HG03045 (cell line): Measurements from ENCODE around the gene KCTD21.

Experiments
- ATAC-seq: cut with Tn5 transposase; IDR thresholded peaks from one replicate; pipeline ENCODE4 v1.9.1; 2021; ENCODE audit warnings: mild to moderate bottlenecking, moderate library complexity; ENCODE audit not compliant: unreplicated experiment

Gene KCTD21

DNA sequence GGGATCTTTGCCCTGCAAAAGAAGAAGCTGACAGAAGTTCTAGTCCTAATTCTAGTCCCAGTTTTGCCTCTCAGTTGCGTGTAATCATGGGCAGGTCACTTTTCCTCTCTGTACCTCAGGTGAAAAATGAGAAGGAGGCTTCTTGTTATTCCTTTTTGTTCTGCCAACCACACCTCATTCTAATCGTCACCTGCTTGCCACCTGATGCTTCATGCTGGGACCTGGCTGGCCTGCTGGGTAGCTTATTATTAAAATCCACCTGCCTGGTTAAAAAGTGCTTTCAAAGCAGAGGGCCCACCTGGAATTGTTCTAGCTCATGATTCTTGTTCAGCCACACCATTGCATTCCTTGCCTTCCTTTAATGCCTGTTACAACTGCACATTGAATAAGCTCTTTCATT, 40.6 kb downstream of the KCTD21 start:
- ATAC-seq: no peak

DNA sequence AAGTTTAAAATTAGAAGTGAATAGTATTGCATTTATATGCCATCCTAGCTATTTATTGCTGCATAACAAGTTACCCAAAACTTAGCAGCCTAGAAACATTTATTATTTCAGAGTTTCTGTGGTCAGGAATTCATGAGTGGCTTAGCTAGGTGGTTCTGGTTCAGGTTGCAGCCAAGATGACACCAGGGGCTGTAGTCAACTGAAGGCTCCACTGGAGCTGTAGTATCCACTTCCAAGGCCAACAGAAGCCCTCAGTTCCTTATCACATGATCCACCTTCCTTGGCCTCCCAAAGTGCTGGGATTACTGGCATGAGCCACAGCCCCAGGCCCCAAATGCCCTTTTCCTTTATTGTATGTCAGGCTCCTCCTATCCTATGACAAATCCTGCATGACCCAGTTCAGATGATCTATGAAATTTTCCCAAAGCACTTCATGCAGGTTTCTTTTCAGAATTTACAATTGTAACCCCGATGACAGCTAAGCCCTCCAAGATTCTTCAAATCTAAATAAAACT, 42.9 kb downstream of the KCTD21 start:
- no peak for ATAC-seq

DNA sequence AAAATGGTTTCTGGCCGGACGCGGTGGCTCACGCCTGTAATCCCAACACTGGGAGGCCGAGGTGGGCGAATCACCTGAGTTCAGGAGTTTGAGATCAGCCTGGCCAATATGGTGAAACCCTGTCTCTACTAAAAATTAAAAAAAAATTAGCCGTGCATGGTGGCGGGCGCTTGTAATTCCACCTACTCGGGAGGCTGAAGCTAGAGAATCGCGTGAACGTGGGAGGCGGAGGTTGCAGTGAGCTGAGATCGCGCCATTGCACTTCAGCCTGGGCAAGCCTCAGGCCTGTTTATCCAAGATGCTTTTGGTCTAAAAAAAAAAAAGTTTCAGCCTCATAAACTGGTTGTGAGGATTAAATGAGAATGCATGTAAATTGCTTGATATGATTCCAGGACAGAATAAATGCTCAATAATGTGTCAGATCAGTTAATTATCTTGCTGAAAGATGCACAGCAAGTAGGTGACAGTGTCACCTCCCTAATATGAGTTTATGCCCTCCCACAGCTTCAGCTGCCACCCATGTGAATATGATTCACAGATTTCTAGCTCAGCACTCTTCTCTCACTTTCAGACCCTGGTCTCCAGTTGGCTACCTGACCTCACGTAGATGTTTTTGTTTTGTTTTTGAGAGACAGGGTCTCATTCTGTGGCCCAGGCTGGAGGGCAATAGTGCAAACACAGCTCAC, 47.9 kb downstream of the KCTD21 start:
- ATAC-seq: no peak

DNA sequence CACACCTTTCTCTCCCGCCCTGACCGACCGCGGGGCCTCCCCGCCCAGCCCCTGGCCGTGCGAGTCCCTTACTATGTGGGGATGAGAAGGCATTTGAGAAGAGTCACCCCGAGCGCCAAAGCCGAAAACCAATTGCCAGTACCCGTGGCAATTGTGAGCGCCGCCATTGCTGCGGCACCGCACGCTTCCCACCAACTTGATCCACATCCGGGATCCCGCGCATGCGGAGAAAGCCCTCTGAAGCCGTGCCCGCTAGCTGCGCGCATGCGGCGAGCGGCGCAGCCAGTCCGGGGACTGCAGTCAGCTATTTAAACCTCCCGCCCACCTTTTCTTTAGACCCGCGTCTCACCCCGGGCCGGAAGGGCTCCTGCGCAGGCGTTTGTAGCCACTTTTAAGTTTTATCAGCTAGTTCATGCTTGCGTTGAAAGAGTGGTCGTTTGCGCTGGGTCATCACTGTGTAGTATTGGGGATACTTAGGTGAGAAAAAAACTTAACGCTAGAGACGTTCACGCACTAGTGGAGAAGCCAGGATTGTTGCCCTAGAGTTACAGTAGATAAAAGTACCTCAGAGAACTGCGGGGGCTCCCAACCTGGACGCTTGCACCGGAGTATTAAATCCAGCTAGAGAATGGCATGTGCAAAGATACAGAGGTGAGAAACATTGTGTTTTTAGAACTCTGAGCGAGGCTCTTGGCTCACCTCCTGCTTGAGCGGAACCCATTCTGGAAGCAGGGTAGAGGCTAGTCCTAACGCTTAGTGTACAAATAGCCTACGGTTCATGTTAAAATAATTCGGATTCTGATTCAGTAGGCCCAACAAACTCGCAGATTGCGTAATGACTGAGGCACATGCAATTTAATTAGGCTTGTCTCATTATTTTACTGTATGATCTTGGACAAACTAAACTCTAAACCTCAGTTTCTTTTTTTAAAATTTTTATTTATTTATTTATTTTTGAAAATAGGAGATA, 48.7 kb downstream of the KCTD21 start, which contains the start of gene ALG8:
Gene ALG8, minus strand, starts transcription at position 205 of the 970 bp plus-strand sequence. Its CDS starts 38 bp downstream, at position 167.
- peak; percentile 96 for ATAC-seq

DNA sequence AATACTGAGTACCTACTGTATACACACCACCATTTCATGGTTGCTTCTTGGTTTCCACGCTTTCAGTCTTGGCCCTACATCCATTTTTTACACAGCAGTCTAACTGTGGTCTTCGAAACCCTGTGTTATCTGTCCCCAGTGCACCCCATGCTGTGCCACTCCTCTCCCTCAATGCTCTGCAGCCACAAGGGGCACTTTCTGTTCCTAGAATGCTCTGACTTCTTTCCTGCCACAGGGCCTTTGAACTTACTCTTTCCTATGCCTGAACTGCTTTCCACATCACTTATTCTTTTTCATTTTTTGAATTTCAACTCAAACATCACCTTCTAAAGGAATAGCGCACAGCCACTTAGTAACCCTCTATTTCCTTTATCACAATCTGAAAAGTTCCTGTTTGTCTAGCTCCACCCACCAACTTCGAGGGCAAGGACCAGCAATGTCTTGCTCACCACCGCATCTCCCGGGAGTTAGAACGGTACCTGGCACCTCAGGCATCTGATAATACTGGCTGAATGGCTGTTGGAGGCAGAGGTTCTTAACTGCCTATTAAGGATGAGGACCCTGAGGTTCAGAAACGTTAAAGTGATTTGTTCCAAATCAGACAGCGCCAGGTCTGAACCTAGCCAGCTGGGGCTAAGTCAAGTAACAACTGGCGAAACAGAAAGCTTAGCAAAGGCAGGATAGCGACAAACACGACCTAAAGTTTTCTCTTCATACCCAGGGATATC, 49.6 kb downstream of the KCTD21 start:
- peak; percentile 34 for ATAC-seq

DNA sequence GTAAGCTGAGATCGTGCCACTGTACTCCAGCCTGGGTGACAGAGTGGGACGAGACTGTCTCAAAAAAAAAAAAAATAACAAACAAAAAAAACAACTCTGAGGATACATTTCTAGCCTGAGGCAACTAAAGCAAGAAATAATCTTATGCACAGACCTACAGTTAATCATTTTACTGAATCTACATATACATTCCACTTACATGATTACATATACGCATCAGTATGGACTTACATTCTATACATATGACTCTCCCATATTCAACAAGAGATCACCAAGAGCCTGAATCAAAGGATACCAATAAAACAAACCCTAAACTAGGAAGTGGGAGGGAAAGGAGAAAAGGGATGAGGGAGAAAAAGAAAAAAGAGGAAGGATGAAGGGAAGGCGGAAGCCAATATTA, 50.1 kb downstream of the KCTD21 start:
- no peak for ATAC-seq

DNA sequence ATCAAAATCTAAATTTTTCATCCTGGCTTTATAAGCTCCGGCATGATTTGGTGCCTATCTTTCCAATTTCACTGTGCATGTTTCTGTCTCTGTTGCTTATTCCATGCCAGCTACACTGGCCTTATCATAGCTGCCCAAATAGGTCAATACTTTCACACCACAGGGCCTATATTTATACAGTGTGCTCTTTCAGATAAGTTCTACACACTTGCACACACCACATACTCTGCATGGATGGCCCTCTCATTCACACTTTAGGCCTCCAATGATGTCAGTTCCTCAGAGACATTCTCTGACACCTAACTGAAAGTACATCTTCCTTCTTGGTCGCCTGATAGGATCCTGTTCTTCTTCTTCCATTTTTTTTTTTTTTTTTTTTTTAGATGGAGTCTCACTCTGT, 56.0 kb downstream of the KCTD21 start:
- no peak for ATAC-seq

DNA sequence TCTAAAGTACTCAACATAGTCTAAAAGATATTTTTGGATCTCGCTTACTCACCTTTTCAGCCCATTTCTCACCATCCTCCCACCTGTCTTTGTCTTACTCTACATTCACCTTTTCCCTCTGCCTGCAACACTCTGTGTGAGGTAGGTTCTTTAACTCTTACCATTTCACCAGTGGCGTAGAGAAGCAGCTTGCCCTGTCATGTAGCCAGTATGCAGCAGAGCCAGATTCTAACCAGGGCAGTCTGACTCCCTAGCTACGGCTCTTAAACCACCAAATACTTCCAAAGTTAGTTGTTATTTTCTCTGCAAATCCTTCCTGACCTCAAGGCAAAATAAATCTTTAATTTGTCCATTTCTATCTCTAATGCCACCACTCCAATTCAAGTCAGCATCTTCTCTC, 56.5 kb downstream of the KCTD21 start:
- ATAC-seq: no peak

DNA sequence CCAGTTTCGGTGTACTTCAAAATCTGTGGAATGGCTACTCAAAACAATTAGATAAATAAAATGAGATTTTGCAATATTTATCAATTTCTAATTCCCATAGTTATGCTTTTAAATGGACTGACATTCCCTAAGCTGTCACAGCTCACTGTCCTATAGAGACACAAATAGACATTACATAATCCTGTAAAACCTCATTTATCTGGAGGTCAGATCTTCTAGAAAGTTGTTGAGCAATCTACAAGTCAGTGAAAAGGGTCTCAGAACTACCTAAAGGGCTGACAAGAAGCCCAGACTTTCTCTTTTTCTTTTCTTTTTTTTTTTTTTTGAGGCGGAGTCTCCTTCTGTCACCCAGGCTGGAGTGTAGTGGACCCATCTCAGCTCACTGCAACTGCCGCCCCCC, 61.0 kb downstream of the KCTD21 start:
- no peak for ATAC-seq
